HUES48 (cell line): ENCODE data around the gene SKIDA1.

Experiments used
- H3K27ac ChIP-seq: one replicate; pipeline ENCODE4 v1.7.0; 2013; ENCODE audit warnings: low read depth, low read length, inconsistent platforms
- H3K27me3 ChIP-seq: 2 replicates; pipeline ENCODE4 v1.6.1; 2013; ENCODE audit warnings: mild to moderate bottlenecking, low read length; ENCODE audit not compliant: control insufficient read depth, insufficient read depth
- H3K36me3 ChIP-seq: 2 replicates; pipeline ENCODE4 v1.6.1; 2013; ENCODE audit warnings: low read length; ENCODE audit not compliant: control insufficient read depth, insufficient read depth
- H3K4me1 ChIP-seq: 2 replicates; pipeline ENCODE4 v1.6.1; 2013; ENCODE audit warnings: mild to moderate bottlenecking, low read length; ENCODE audit not compliant: control insufficient read depth, insufficient read depth
- H3K4me3 ChIP-seq: 2 replicates; pipeline ENCODE4 v1.5.1; 2013; ENCODE audit warnings: mild to moderate bottlenecking, low read depth, low read length
- H3K9ac ChIP-seq: 2 replicates; pipeline ENCODE4 v1.6.1; 2013; ENCODE audit warnings: mild to moderate bottlenecking, low read depth, low read length, moderate library complexity
- H3K9me3 ChIP-seq: 2 replicates; pipeline ENCODE4 v1.6.1; 2013; ENCODE audit warnings: low read length; ENCODE audit not compliant: control insufficient read depth, insufficient read depth

Gene SKIDA1

GRCh38 chr10:21514818-21515351, 10.6 kb downstream of the SKIDA1 start:
- H3K9ac ChIP-seq: no peak overlapping the region

DNA sequence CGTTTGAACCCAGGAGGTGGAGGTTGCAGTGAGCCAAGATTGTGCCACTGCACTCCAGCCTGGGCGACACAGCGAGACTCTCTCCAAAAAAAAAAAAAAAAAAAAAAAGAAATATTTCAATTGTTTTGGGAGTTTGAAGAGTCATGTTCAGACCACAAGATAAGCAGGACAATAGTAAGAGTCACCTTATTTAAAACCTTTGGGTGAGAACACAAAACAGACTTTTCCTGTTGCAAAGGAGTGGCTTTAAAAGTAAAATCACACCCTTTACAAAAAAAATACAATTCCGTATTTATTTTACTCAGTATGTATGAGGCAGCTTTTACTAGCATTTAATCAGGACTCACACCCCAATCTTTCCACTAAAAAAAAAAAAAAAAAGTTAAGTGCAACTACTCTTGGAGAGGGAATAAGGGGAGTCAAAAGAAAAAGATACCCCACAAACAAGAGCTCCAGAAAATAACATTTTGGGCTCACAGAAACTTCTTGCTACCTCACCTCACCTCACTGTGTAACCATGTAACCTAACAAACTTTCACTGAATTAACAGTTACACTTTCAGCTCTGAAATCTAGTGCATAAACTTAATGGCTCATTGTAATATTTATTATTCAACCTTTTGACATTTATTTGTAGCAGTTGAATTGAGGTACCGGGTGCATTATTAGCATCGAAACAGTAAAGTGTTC, 11.2 kb downstream of the SKIDA1 start:
- H3K27ac ChIP-seq: no peak overlapping the region
- peaks cover 42% of the 10 kb centered on the region for H3K27me3 ChIP-seq
- H3K9me3 ChIP-seq: no peaks in the 10 kb centered on the region
- H3K4me1 ChIP-seq: peaks cover 68% of the 10 kb centered on the region
- no peaks in the 10 kb centered on the region for H3K36me3 ChIP-seq
- H3K9ac ChIP-seq: no peak overlapping the region
- H3K4me3 ChIP-seq: peak overlapping the region; percentile 82

More at GRCh38 chr10:21514818-21515351, 10.6 kb downstream of the SKIDA1 start:
- peaks cover 73% of the 10 kb centered on the region for H3K4me1 ChIP-seq
- H3K27ac ChIP-seq: peak overlapping the region; percentile 81
- H3K9me3 ChIP-seq: no peaks in the 10 kb centered on the region
- peak overlapping the region; percentile 82 for H3K4me3 ChIP-seq
- peaks cover 48% of the 10 kb centered on the region for H3K27me3 ChIP-seq
- H3K36me3 ChIP-seq: no peaks in the 10 kb centered on the region

- H3K4me3 ChIP-seq: peak overlapping the region; percentile 57
Measured at GRCh38 chr10:21513405-21513788, 12.1 kb downstream of the SKIDA1 start.

GRCh38 chr10:21512573-21513404, 12.7 kb downstream of the SKIDA1 start:
- peaks cover 30% of the 10 kb centered on the region for H3K27me3 ChIP-seq
- peaks cover 62% of the 10 kb centered on the region for H3K4me1 ChIP-seq
- peak overlapping the region; percentile 99 for H3K27ac ChIP-seq
- H3K9me3 ChIP-seq: no peaks in the 10 kb centered on the region
- peak overlapping the region; percentile 57 for H3K4me3 ChIP-seq
- no peaks in the 10 kb centered on the region for H3K36me3 ChIP-seq
- H3K9ac ChIP-seq: no peak overlapping the region

More at GRCh38 chr10:21513405-21513788, 12.1 kb downstream of the SKIDA1 start:
- Histone ChIP-seq H3K9me3 (no peaks in the 10 kb centered on the region), H3K27me3 (peaks cover 34% of the 10 kb centered on the region), H3K36me3 (no peaks in the 10 kb centered on the region), H3K9ac (no peak overlapping the region), H3K27ac (peak overlapping the region; percentile 99), H3K4me1 (peaks cover 66% of the 10 kb centered on the region)

DNA sequence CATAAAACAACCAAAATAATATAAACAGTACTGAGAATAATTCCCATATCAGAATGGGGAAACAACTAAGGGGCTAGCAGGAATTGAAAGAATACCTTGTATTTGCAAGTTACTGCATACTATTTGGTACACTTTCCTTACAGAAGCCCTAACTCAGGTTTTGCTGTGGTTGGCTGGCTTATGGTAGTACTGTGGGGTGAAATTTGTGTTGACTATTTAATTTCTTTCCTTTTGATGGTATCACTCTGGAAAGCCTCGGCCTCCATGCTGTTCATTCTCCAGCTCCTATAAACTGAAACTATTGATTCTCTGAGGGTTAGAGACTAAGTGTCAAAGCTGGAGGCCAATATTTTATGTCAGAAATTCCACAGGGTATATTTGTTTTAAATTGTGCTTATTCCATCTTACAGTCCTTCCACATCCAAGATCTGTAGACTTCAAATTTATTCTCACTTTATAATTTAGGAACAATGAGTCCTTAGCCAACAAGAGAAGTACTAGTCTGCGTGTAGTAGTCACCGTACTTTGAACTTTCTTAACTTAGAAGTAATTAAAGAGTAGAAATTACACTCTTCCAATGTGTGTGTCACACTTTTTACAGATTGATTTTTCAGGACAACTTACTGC, 13.4 kb downstream of the SKIDA1 start:
- H3K4me1 ChIP-seq: peaks cover 65% of the 10 kb centered on the region
- H3K9ac ChIP-seq: no peak overlapping the region
- no peaks in the 10 kb centered on the region for H3K36me3 ChIP-seq
- H3K9me3 ChIP-seq: no peaks in the 10 kb centered on the region
- peak overlapping the region; percentile 99 for H3K27ac ChIP-seq
- peaks cover 33% of the 10 kb centered on the region for H3K27me3 ChIP-seq
- H3K4me3 ChIP-seq: peak overlapping the region; percentile 57

DNA sequence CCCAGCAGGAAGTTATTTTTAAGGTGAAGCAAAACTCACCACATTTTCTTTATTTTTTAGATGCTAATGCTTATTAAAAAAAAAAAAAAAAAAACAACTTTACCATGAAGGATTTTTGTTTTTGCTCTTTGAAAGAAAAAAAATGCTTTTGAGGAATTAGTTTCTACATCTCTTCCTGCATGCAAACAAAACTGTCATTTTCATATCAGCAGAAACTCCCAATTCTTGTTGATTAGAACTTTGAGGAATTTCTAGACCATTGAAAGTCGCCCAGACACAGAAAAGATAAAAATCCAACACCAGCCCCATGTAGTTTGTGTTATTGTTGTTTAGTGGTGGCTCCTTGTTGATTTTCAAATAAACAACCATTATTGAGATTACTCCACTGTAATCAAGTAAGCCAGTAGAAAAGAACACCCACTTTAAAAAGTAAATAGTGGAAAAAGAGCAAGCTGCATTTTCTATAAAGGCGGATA, 14.3 kb downstream of the SKIDA1 start:
- peak overlapping the region; percentile 99 for H3K27ac ChIP-seq
- no peaks in the 10 kb centered on the region for H3K9me3 ChIP-seq
- peaks cover 73% of the 10 kb centered on the region for H3K4me1 ChIP-seq
- H3K4me3 ChIP-seq: peak overlapping the region; percentile 57
- H3K27me3 ChIP-seq: peaks cover 39% of the 10 kb centered on the region
- H3K36me3 ChIP-seq: no peaks in the 10 kb centered on the region
- H3K9ac ChIP-seq: no peak overlapping the region

GRCh38 chr10:21510241-21511094, 15.0 kb downstream of the SKIDA1 start:
- peak overlapping the region; percentile 57 for H3K4me3 ChIP-seq
- H3K36me3 ChIP-seq: no peaks in the 10 kb centered on the region
- no peaks in the 10 kb centered on the region for H3K9me3 ChIP-seq
- peaks cover 74% of the 10 kb centered on the region for H3K4me1 ChIP-seq
- peaks cover 39% of the 10 kb centered on the region for H3K27me3 ChIP-seq
- H3K9ac ChIP-seq: peak overlapping the region; percentile 88
- peak overlapping the region; percentile 99 for H3K27ac ChIP-seq

GRCh38 chr10:21509341-21510240, 15.9 kb downstream of the SKIDA1 start:
- no peaks in the 10 kb centered on the region for H3K9me3 ChIP-seq
- peak overlapping the region; percentile 88 for H3K9ac ChIP-seq
- peak overlapping the region; percentile 57 for H3K4me3 ChIP-seq
- peak overlapping the region; percentile 99 for H3K27ac ChIP-seq
- H3K4me1 ChIP-seq: peaks cover 71% of the 10 kb centered on the region
- H3K36me3 ChIP-seq: no peaks in the 10 kb centered on the region
- H3K27me3 ChIP-seq: peaks cover 38% of the 10 kb centered on the region

DNA sequence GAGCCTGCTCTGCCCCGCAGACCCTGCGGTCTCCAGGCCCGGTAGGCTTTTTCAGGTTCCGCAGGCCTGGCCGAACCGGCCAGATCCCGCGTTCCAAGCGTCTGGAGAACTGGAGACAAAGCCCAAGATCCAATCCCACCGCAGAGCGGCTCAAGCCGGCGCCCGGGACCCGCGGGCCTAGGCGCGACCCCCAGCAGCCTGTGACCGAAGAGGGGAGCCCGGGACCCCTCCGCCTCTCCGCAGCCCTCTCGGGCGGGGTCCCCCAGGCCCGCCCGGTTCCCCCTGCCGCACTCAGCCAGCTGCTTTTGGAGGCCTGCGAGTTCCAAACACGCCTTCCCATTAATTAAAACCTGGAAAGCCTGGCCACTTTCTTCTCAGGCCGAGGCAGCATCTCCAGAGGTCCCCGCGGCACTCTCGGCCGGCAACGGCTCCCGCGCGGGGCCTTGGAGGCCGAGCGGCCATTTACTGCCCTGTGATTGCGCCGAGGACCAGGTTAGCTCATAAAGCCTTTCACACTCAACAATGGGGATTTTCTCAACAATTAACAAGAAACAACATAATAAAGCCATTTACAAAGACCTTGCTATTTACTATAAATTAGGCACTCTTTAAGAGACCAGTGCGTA, 16.7 kb downstream of the SKIDA1 start:
- H3K9ac ChIP-seq: peak overlapping the region; percentile 88
- peaks cover 70% of the 10 kb centered on the region for H3K4me1 ChIP-seq
- peaks cover 32% of the 10 kb centered on the region for H3K27me3 ChIP-seq
- peak overlapping the region; percentile 57 for H3K4me3 ChIP-seq
- no peaks in the 10 kb centered on the region for H3K9me3 ChIP-seq
- peak overlapping the region; percentile 99 for H3K27ac ChIP-seq
- no peaks in the 10 kb centered on the region for H3K36me3 ChIP-seq
